A549 (cell line): Measurements from ENCODE around the gene AP5M1. TPM values are rescaled to one million over a fixed set of nuclear protein-coding genes. Genes with fewer than 3 reads are reported as not detected.

ENCODE experiments used
- ATAC-seq, 2 experiments: fragments of 200-7000 bp in 1 of 2; fragments of >200 bp in 1 of 2; cut with Nextera tagmentation in 1 of 2; cut with Tn5 transposase in 1 of 2; 3 replicates each; pipeline versions ENCODE4 v1.8.0 to v1.9.1; 2018 to 2020; ENCODE audit warnings: mild to moderate bottlenecking in 1 of 2, moderate library complexity in 1 of 2
- CTCF ChIA-PET: fragments of 300-600 bp; sonication (Branson Sonifier 250); formaldehyde crosslinking; extraction: SDS; loops from one replicate; lab custom pipeline; 2021; ENCODE audit warnings: antibody characterized with exemption, inconsistent platforms; lab: Yijun Ruan, JAX
- POLR2A ChIA-PET: fragments of 350-600 bp; formaldehyde crosslinking; extraction: SDS; loops from one replicate; lab custom pipeline; 2021; ENCODE audit warnings: antibody characterized with exemption, inconsistent platforms; lab: Yijun Ruan, JAX
- DNase-seq, 2 experiments: peaks; one replicate each; pipeline versions ENCODE4 v3.0.0 to v3.0.0-alpha.2; 2011 to 2016; ENCODE audit warnings: low read depth in 1 of 2, low spot score in 1 of 2
- FAIRE-seq: peaks from 2 replicates; lab custom pipeline; 2011; peaks lifted over from hg19 to GRCh38; lab: Jason Lieb, UNC
- H3K27ac ChIP-seq, 2 experiments: fragments of >200 bp; sonication (Bioruptor Twin); formaldehyde crosslinking; 3 replicates each; pipeline ENCODE4 v1.5.1; 2016 to 2017
- H3K4me1 ChIP-seq: fragments of >200 bp; sonication (Bioruptor Twin); formaldehyde crosslinking; 3 replicates; pipeline ENCODE4 v1.6.1; 2016
- H3K4me2 ChIP-seq: fragments of >200 bp; sonication (Bioruptor Twin); formaldehyde crosslinking; 3 replicates; pipeline ENCODE4 v1.6.1; 2016
- H3K4me3 ChIP-seq: fragments of >200 bp; sonication (Bioruptor Twin); formaldehyde crosslinking; 3 replicates; pipeline ENCODE4 v1.5.1; 2016
- H3K9me3 ChIP-seq: fragments of >200 bp; sonication (Bioruptor Twin); formaldehyde crosslinking; 3 replicates; pipeline ENCODE4 v1.6.1; 2016
- BHLHE40 ChIP-seq: IDR thresholded peaks from 2 replicates; pipeline ENCODE4 v1.6.1; 2012; ENCODE audit warnings: low read depth, low read length, inconsistent platforms
- CHD2 ChIP-seq: fragments of 150-350 bp; IDR thresholded peaks from 2 replicates; pipeline ENCODE4 v1.6.1; 2014; ENCODE audit warnings: low read length; ENCODE audit not compliant: partially characterized antibody
- EHF ChIP-seq: fragments of 250-450 bp; sonication (Bioruptor Pico); IDR thresholded peaks from 2 replicates; pipeline ENCODE4 v1.5.0; 2020; ENCODE audit warnings: mild to moderate bottlenecking
- EP300 ChIP-seq, 2 experiments: fragments of >200 bp; sonication (Bioruptor Twin); formaldehyde crosslinking; IDR thresholded peaks; 2 replicates in 1 of 2; 3 replicates in 1 of 2; pipeline ENCODE4 v1.6.1; 2016 to 2017
- ESRRA ChIP-seq: fragments of 150-350 bp; IDR thresholded peaks from 2 replicates; pipeline ENCODE4 v1.6.1; 2014; ENCODE audit warnings: mild to moderate bottlenecking, low read length, borderline replicate concordance
- FOSB ChIP-seq: fragments of 250-450 bp; sonication (Bioruptor Pico); IDR thresholded peaks from 2 replicates; pipeline ENCODE4 v1.5.0; 2020; ENCODE audit warnings: mild to moderate bottlenecking, moderate library complexity
- FOXS1 ChIP-seq: fragments of 250-450 bp; sonication (Bioruptor Pico); IDR thresholded peaks from 2 replicates; pipeline ENCODE4 v1.5.0; 2020; ENCODE audit warnings: mild to moderate bottlenecking, moderate library complexity
- GATA3 ChIP-seq: IDR thresholded peaks from 2 replicates; pipeline ENCODE4 v1.6.1; 2012; ENCODE audit warnings: borderline replicate concordance
- HDAC2 ChIP-seq: fragments of 200-600 bp; sonication (generic); IDR thresholded peaks from 2 replicates; pipeline ENCODE4 v1.6.1; 2016
- HEYL ChIP-seq: fragments of 250-450 bp; sonication (Bioruptor Pico); IDR thresholded peaks from 2 replicates; pipeline ENCODE4 v1.8.0; 2021; ENCODE audit warnings: mild to moderate bottlenecking, moderate library complexity
- JUNB ChIP-seq: fragments of >200 bp; sonication (Bioruptor Twin); formaldehyde crosslinking; IDR thresholded peaks from 2 replicates; pipeline ENCODE4 v1.6.1; 2016
- MAFK ChIP-seq: fragments of 450-650 bp; IDR thresholded peaks from 2 replicates; pipeline ENCODE4 v1.6.1; 2014; ENCODE audit not compliant: partially characterized antibody
- MYC ChIP-seq: IDR thresholded peaks from 2 replicates; pipeline ENCODE4 v1.6.1; 2012; ENCODE audit warnings: mild to moderate bottlenecking, inconsistent platforms, low read length, improper control_type of control experiment, borderline replicate concordance
- NFE2L2 ChIP-seq: fragments of 150-350 bp; conservative IDR thresholded peaks from 2 replicates; pipeline ENCODE4 v1.6.1; 2014; ENCODE audit warnings: low read length
- NR3C1 ChIP-seq: fragments of >200 bp; sonication (Bioruptor Twin); formaldehyde crosslinking; IDR thresholded peaks from 3 replicates; pipeline ENCODE4 v1.6.1; 2017
- POLR2A ChIP-seq: IDR thresholded peaks from 2 replicates; pipeline ENCODE4 v1.6.1; 2012; ENCODE audit warnings: mild to moderate bottlenecking, low read length
- RARB ChIP-seq: fragments of 250-450 bp; sonication (Bioruptor Pico); IDR thresholded peaks from 2 replicates; pipeline ENCODE4 v1.8.0; 2021; ENCODE audit warnings: mild to moderate bottlenecking, moderate library complexity
- RNF2 ChIP-seq: fragments of 200-600 bp; sonication (generic); IDR thresholded peaks from 2 replicates; pipeline ENCODE4 v1.6.1; 2016; ENCODE audit warnings: low read depth, mild to moderate bottlenecking, antibody characterized with exemption, moderate library complexity, borderline replicate concordance
- SMC3 ChIP-seq: fragments of >200 bp; sonication (Bioruptor Twin); formaldehyde crosslinking; IDR thresholded peaks from 3 replicates; pipeline ENCODE4 v1.6.1; 2018; ENCODE audit warnings: inconsistent platforms
- TFCP2L1 ChIP-seq: fragments of 250-450 bp; sonication (Bioruptor Pico); IDR thresholded peaks from 2 replicates; pipeline ENCODE4 v1.5.0; 2021; ENCODE audit warnings: mild to moderate bottlenecking
- TP53 ChIP-seq: fragments of 250-450 bp; sonication (Bioruptor Pico); IDR thresholded peaks from 2 replicates; pipeline ENCODE4 v1.5.0; 2021; ENCODE audit warnings: mild to moderate bottlenecking, moderate library complexity
- ZNF302 ChIP-seq: fragments of 250-450 bp; sonication (Bioruptor Pico); IDR thresholded peaks from 2 replicates; pipeline ENCODE4 v1.9.0; 2021; ENCODE audit warnings: inconsistent platforms, mild to moderate bottlenecking, moderate library complexity
- WGBS: methylation state at CpG from one replicate; pipeline ENCODE4 v1.1.6; 2017; ENCODE audit errors: missing lambda C conversion rate; 5-methylcytosine and 5-hydroxymethylcytosine counted together
- polyA plus RNA-seq, 4 experiments: library from polyadenylated mRNA; depleted of rRNA in 3 of 4; stranded (reverse); fragments of >200 nt; fragmentation: RNase III in 1 of 4; extraction: RNeasy Plus Mini Kit Qiagen cat#74134 plus additional on column Dnase treatment in 1 of 4; gene quantifications; 2 replicates in 3 of 4; 3 replicates in 1 of 4; pipeline ENCODE4 v1.2.3, GENCODE V29; 2011 to 2017
- TF ChIP-seq, protein P1 (sequence below): fragments of 250-450 bp; sonication (Bioruptor Pico); IDR thresholded peaks from 2 replicates; pipeline ENCODE4 v1.5.0; 2021; ENCODE audit warnings: mild to moderate bottlenecking, moderate library complexity, borderline replicate concordance
- TF ChIP-seq, protein P2 (sequence below): fragments of 250-450 bp; sonication (Bioruptor Pico); IDR thresholded peaks from 2 replicates; pipeline ENCODE4 v1.5.0; 2020; ENCODE audit warnings: low read depth, mild to moderate bottlenecking, moderate library complexity
- TF ChIP-seq, protein P3 (sequence below): fragments of 450-650 bp; IDR thresholded peaks from 2 replicates; pipeline ENCODE4 v1.6.1; 2014; ENCODE audit warnings: antibody characterized with exemption

The AP5M1 gene
- polyA plus RNA-seq, 2 of the 4 experiments (the other 2 are of a cell fraction), result 22.8 to 40.6 TPM

DNA sequence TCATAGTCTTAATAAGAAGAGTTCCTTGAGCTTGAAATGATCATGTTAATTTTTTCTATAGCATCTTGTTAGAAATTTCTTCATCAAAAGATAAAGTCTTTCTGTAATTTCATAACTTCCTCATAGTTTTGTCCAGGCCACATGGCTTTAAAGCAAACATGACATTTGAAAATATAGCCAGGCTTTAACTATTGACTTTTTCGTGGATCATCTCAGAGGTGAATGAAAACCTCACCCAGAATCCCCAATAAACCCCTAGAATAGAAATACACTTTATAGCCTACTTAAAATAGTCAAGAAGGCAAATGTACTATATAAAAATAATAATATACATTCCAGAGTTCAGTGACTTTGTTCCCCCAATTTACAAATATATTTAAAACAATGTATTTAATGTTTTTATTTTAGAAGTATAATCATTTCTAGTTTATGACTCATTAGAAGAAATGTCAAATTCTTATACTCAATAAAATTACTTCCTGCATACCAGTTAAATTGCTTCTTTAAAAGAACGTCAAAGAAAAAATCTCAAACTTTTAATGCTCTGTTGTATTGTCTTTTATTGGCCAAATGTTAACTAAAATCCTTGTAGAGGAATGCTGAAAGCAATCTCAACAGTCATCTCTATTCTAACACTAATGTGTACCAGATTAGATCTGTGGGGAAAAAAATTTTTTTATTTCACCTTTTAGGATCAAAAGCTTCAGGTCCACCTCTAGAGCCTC, 21.7 kb upstream of the AP5M1 start:
- ChIA-PET CTCF (interaction anchor here (0.9 kb wide), 1 partner anchor 12 kb away, joined by 3 read pairs; no protein-coding TSS in a partner anchor), POLR2A (no interaction called here)
- FAIRE-seq, result no peak
- no peak for ATAC-seq
- TF ChIP-seq NR3C1 (no peak), RARB (CRISPR knock-in tag) (no peak), NFE2L2 (no peak), EP300 (IDR thresholded peaks at IDR 0.05) (no peak), MYC (no peak), CHD2 (no peak), BHLHE40 (no peak), POLR2A (no peak), SMC3 (no peak), FOSB (no peak), MAFK (no peak), TP53 (CRISPR knock-in tag) (no peak), FOXS1 (CRISPR knock-in tag) (no peak), JUNB (no peak), ESRRA (no peak), HEYL (CRISPR knock-in tag) (no peak), RNF2 (no peak), GATA3 (no peak)
- H3K4me3 ChIP-seq, result no peak overlapping the region
- 16% methylated on average over 2 of the region's 2 CpGs for WGBS
- peaks cover 28% of the 10 kb centered on the region for H3K4me1 ChIP-seq
- no peak overlapping the region for H3K27ac ChIP-seq
- no peak for DNase-seq
- H3K9me3 ChIP-seq, result no peaks in the 10 kb centered on the region
- H3K4me2 ChIP-seq, result peak overlapping the region; percentile 50

DNA sequence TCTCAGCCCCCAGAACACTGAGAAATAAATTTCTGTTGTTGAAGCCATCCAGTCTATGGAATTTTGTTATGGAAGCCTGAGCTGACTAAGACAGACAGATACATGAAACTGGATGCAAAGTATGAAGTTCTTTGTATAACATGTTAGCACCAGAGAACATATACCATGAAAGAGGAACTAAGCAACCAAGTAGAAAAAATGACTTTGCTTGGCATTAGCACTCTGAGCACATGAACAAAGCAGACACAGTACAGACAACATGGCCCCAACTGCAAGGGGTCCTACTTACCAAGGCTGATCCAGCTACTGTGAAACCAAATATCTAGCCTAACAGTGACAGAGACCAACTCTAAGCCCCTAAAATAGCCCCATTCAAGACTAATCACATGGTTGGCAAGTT, 13.9 kb upstream of the AP5M1 start:
- H3K27ac ChIP-seq, result no peak overlapping the region
- TF ChIP-seq MAFK, result no peak
- TF ChIP-seq ZNF302 (CRISPR knock-in tag), result no peak
- TF ChIP-seq, protein P1, sequence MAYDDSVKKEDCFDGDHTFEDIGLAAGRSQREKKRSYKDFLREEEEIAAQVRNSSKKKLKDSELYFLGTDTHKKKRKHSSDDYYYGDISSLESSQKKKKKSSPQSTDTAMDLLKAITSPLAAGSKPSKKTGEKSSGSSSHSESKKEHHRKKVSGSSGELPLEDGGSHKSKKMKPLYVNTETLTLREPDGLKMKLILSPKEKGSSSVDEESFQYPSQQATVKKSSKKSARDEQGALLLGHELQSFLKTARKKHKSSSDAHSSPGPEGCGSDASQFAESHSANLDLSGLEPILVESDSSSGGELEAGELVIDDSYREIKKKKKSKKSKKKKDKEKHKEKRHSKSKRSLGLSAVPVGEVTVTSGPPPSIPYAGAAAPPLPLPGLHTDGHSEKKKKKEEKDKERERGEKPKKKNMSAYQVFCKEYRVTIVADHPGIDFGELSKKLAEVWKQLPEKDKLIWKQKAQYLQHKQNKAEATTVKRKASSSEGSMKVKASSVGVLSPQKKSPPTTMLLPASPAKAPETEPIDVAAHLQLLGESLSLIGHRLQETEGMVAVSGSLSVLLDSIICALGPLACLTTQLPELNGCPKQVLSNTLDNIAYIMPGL (CRISPR knock-in tag), result no peak
- TF ChIP-seq, protein P2, sequence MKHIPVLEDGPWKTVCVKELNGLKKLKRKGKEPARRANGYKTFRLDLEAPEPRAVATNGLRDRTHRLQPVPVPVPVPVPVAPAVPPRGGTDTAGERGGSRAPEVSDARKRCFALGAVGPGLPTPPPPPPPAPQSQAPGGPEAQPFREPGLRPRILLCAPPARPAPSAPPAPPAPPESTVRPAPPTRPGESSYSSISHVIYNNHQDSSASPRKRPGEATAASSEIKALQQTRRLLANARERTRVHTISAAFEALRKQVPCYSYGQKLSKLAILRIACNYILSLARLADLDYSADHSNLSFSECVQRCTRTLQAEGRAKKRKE, result no peak
- TF ChIP-seq, protein P3, sequence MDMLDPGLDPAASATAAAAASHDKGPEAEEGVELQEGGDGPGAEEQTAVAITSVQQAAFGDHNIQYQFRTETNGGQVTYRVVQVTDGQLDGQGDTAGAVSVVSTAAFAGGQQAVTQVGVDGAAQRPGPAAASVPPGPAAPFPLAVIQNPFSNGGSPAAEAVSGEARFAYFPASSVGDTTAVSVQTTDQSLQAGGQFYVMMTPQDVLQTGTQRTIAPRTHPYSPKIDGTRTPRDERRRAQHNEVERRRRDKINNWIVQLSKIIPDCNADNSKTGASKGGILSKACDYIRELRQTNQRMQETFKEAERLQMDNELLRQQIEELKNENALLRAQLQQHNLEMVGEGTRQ, result no peak
- TF ChIP-seq SMC3, result no peak
- TF ChIP-seq FOSB, result no peak
- no peak for TF ChIP-seq HDAC2
- TF ChIP-seq EHF (CRISPR knock-in tag), result no peak
- TF ChIP-seq JUNB, result no peak
- TF ChIP-seq TFCP2L1 (CRISPR knock-in tag), result no peak
- no peaks in the 10 kb centered on the region for H3K9me3 ChIP-seq
- H3K4me3 ChIP-seq, result no peak overlapping the region
- H3K4me2 ChIP-seq, result no peak overlapping the region
- ATAC-seq, result no peak
- DNase-seq, result no peak
- no peak for FAIRE-seq
- CTCF ChIA-PET, result interaction anchor here (0.6 to 1.1 kb wide), 3 partner anchors 12 to 966 kb away, joined by 3 to 4 read pairs (median 3); no protein-coding TSS in a partner anchor
- H3K4me1 ChIP-seq, result no peaks in the 10 kb centered on the region
- POLR2A ChIA-PET, result no interaction called here
